K562 treated with DMSO at 1 percent for 12 hours (cell line): ENCODE data around the gene TNFSF12. TPM values are rescaled to one million over a fixed set of nuclear protein-coding genes. Genes with fewer than 3 reads are reported as not detected.

Experiments used
- total RNA-seq: library from RNA; unstranded; fragments of 300-600 nt; gene quantifications from 2 replicates; pipeline ENCODE4 v1.2.3, GENCODE V29; 2022; ENCODE audit not compliant: insufficient read depth

The TNFSF12 gene
- 0.73 TPM in 1 of 2 replicates, not detected in the other for total RNA-seq

GRCh38 chr17:7548585-7549400, at the start of gene TNFSF12:
TSS of gene TNFSF12 (plus strand) at chr17:7549058. CDS start at chr17:7549154, 96 bp downstream.

DNA sequence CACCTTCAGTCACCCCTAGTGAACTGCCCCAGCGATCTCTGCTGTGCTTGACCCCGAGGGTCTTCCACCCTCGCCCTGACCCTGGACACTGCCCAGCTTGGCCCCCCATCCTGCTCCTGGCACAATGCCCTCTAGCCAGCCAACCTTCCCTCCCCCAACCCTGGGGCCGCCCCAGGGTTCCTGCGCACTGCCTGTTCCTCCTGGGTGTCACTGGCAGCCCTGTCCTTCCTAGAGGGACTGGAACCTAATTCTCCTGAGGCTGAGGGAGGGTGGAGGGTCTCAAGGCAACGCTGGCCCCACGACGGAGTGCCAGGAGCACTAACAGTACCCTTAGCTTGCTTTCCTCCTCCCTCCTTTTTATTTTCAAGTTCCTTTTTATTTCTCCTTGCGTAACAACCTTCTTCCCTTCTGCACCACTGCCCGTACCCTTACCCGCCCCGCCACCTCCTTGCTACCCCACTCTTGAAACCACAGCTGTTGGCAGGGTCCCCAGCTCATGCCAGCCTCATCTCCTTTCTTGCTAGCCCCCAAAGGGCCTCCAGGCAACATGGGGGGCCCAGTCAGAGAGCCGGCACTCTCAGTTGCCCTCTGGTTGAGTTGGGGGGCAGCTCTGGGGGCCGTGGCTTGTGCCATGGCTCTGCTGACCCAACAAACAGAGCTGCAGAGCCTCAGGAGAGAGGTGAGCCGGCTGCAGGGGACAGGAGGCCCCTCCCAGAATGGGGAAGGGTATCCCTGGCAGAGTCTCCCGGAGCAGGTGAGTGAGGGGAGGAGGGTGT, 9.9 kb downstream of the TNFSF12 start, which contains the start of gene TNFSF13:
TNFSF13 (plus strand) TSS at position 207 of the 776 bp plus-strand sequence; CDS start at position 497, 290 bp downstream.

DNA sequence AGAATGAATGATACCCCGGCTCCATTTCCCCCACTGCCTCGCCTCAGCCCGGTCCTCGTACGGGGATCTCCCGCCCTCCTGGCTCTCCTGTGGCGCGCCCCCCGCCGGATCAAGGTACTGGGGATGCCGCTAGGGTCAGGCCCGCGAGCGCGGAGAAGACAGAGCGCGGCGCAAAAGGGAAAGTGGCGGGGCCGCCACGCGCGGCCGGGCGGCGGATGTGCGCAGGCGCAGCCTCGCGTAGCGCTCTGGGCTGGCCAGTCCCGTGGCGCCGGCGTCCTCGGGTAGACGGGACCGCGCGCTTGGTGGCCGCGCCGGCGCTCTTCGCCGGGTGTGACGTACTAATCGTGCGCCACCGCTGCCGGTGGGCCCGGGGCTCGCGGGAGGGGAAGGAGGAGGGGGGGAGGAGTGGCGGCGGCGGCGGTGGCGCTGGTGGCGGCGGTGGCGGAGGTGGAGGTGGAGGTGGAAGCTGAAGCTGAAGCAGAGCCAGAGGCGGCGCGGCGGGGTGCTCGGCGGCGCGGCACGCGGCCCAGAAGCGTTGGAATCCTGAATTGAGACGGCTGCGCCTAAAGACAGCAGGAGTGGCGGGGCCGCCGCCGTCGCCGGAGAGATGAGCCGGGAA, 12.8 kb downstream of the TNFSF12 start, which contains the start of gene SENP3:
SENP3 (plus strand) TSS at position 331 of the 619 bp plus-strand sequence. CDS start 1,158 bp downstream, outside the sequence.

DNA sequence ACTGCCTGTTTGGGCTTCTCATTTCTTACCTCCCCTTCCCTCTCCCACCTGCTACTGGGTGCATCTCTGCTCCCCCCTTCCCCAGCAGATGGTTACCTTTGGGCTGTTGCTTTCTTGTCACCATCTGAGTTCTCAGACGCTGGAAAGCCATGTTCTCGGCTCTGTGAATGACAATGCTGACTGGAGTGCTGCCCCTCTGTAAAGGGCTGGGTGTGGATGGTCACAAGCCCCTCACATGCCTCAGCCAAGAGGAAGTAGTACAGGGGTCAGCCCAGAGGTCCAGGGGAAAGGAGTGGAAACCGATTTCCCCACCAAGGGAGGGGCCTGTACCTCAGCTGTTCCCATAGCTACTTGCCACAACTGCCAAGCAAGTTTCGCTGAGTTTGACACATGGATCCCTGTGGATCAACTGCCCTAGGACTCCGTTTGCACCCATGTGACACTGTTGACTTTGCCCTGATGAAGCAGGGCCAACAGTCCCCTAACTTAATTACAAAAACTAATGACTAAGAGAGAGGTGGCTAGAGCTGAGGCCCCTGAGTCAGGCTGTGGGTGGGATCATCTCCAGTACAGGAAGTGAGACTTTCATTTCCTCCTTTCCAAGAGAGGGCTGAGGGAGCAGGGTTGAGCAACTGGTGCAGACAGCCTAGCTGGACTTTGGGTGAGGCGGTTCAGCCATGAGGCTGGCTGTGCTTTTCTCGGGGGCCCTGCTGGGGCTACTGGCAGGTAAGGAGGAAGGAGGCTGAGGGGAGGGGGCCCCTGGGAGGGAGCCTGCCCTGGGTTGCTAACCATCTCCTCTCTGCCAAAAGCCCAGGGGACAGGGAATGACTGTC, 30.4 kb downstream of the TNFSF12 start, which contains the start of gene CD68:
CD68 (plus strand) TSS at position 638 of the 833 bp plus-strand sequence; CDS start at position 678, 40 bp downstream.

GRCh38 chr17:7583253-7584109, 34.6 kb downstream of the TNFSF12 start, which contains the start of gene MPDU1:
TSS of gene MPDU1 (plus strand) at chr17:7583852. CDS start at chr17:7583863, 11 bp downstream.

DNA sequence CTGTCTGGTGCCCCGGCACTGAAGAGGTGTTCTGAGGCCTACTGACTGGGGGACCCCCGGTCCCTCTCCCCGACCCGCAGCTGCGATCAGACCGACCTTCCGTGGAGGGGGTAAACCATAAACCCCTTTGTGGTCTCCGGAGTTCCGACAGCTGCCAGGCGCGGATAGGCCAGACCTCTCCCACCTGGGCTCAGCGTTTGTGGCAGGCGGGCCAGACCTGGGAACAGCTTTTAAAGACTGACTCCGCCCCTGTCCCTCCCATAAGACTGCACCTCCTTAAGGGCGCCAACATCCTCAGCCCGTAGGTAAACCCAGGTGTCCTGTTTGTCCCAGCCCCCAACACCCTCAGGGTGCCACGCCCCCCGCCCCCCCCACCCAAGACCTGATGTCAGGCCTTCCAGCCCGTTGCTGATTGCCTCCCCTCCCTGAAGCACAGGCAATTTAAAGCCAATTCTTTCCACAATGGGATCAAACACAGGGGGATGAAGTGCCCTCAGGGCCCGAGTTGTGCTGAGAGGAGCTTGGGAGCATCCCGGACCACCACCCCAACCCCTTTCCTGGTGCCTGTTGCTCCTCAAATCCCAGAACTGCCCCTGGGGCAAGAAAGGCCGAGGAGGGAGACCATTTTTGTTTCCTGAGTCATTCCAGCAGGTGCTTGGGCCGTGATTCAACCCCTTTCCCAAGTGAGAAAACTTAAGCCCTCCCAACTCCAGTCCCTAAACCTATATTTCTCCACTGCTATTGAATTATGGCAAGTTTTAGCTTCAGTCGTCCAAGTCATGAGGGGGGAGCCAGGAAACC, 41.2 kb downstream of the TNFSF12 start, which contains the start of gene SOX15:
SOX15 (minus strand) TSS at position 204 of the 801 bp plus-strand sequence. CDS start 418 bp downstream, outside the sequence.

Other genes with a start within 250 kb of the TNFSF12 start
- 279 and 294 TPM in 2 replicates for gene EIF5A, start 241.4 kb upstream of the TNFSF12 start, total RNA-seq
- 43.1 and 74.6 TPM in 2 replicates for gene GPS2, start 233.7 kb upstream of the TNFSF12 start, total RNA-seq
- 7.2 and 16.1 TPM in 2 replicates for gene NEURL4, start 219.7 kb upstream of the TNFSF12 start, total RNA-seq
- 2.4 and 3.7 TPM in 2 replicates for gene ACAP1, start 212.5 kb upstream of the TNFSF12 start, total RNA-seq
- gene KCTD11, start 196.9 kb upstream of the TNFSF12 start, total RNA-seq = 4.2 and 6.3 TPM in 2 replicates
- gene TMEM95, start 193.9 kb upstream of the TNFSF12 start, total RNA-seq = not detected in 2 replicates
- gene TNK1, start 168.0 kb upstream of the TNFSF12 start, total RNA-seq = 4.7 and 6.0 TPM in 2 replicates
- 7.2 and 9.4 TPM in 2 replicates for gene PLSCR3, start 154.5 kb upstream of the TNFSF12 start, total RNA-seq
- 43.4 and 76.9 TPM in 2 replicates for gene TMEM256, start 145.0 kb upstream of the TNFSF12 start, total RNA-seq
- 4.4 and 13.0 TPM in 2 replicates for gene NLGN2, start 141.2 kb upstream of the TNFSF12 start, total RNA-seq
- gene SPEM1, start 128.7 kb upstream of the TNFSF12 start, total RNA-seq = not detected in 2 replicates
- not detected in 2 replicates for gene SPEM2, start 123.4 kb upstream of the TNFSF12 start, total RNA-seq
- not detected in 2 replicates for gene SPEM3, start 120.2 kb upstream of the TNFSF12 start, total RNA-seq
- 12.3 and 12.6 TPM in 2 replicates for gene TMEM102, start 113.6 kb upstream of the TNFSF12 start, total RNA-seq
- 3.8 and 6.1 TPM in 2 replicates for gene FGF11, start 109.5 kb upstream of the TNFSF12 start, total RNA-seq
- 10.1 and 10.9 TPM in 2 replicates for gene CHRNB1, start 104.0 kb upstream of the TNFSF12 start, total RNA-seq
- gene ZBTB4, start 69.4 kb upstream of the TNFSF12 start, total RNA-seq = 1.2 and 5.1 TPM in 2 replicates
- gene SLC35G6, start 67.6 kb upstream of the TNFSF12 start, total RNA-seq = not detected in 2 replicates
- 19.1 and 87.4 TPM in 2 replicates for gene POLR2A, start 64.7 kb upstream of the TNFSF12 start, total RNA-seq
- 2.0 TPM in 1 of 2 replicates, not detected in the other for gene TNFSF13, start 9.7 kb downstream of the TNFSF12 start, total RNA-seq
- 34.6 and 35.9 TPM in 2 replicates for gene SENP3, start 12.9 kb downstream of the TNFSF12 start, total RNA-seq
- 29.0 and 33.7 TPM in 2 replicates for gene CD68, start 30.6 kb downstream of the TNFSF12 start, total RNA-seq
- 58.4 and 59.6 TPM in 2 replicates for gene MPDU1, start 34.8 kb downstream of the TNFSF12 start, total RNA-seq
- 2.3 and 5.6 TPM in 2 replicates for gene SOX15, start 41.0 kb downstream of the TNFSF12 start, total RNA-seq
- gene FXR2, start 65.8 kb downstream of the TNFSF12 start, total RNA-seq = 43.7 and 60.0 TPM in 2 replicates
- gene SAT2, start 78.8 kb downstream of the TNFSF12 start, total RNA-seq = 61.5 and 61.6 TPM in 2 replicates
- not detected in 2 replicates for gene SHBG, start 81.1 kb downstream of the TNFSF12 start, total RNA-seq
- 1.7 and 4.2 TPM in 2 replicates for gene ATP1B2, start 101.9 kb downstream of the TNFSF12 start, total RNA-seq
- 5.9 and 6.0 TPM in 2 replicates for gene TP53, start 138.4 kb downstream of the TNFSF12 start, total RNA-seq
- gene WRAP53, start 139.4 kb downstream of the TNFSF12 start, total RNA-seq = 40.5 and 46.5 TPM in 2 replicates
- not detected in 2 replicates for gene EFNB3, start 156.1 kb downstream of the TNFSF12 start, total RNA-seq
- gene DNAH2, start 168.7 kb downstream of the TNFSF12 start, total RNA-seq = not detected in 2 replicates